Measurements from ENCODE around the gene ZBTB47.

- TF ChIP-seq CTCF (IDR thresholded peaks at IDR 0.05; ENCODE audit: poor library complexity) (no peak), EZH2 (IDR thresholded peaks at IDR 0.05; ENCODE audit: borderline replicate concordance) (no peak), EZH2phosphoT487 (IDR thresholded peaks at IDR 0.05; ENCODE audit: low read depth, severe bottlenecking, unreplicated experiment) (no peak)
Measured at GRCh38 chr3:42649783-42650182, 3.7 kb upstream of the ZBTB47 start.

Data from hepatocyte (in vitro differentiated cells).